GM21360 (cell line): ENCODE data around the gene NBR1.
"Not testable (repeated sequence)": the region's sequence is repeated elsewhere in the genome, so short reads cannot be mapped to it uniquely, and the experiment has no call there.

Experiments
- ATAC-seq: cut with Tn5 transposase; IDR thresholded peaks from one replicate; pipeline ENCODE4 v1.9.1; 2021; ENCODE audit warnings: mild to moderate bottlenecking, moderate library complexity; ENCODE audit not compliant: unreplicated experiment

NBR1 gene

DNA sequence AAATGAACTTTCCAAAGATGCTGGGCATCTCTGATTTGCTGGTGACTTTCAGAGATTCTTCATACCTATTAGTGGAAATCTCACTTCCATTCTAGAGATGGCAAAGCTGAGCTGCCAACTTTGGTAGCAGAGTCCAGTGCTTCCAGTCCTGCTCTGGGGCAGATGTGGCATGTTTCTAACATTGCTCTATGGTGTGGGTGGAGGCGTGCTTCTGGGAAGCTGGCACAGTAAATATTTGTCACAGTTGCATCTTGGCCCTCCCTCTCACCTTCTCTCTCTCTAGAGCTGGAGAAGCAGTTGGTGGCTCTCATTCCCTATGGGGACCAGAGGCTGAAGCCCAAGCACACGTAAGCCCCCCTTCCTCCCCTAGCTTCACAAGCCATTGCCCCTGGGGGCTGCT is 42.5 kb downstream of the NBR1 start:
- ATAC-seq, result no peak

DNA sequence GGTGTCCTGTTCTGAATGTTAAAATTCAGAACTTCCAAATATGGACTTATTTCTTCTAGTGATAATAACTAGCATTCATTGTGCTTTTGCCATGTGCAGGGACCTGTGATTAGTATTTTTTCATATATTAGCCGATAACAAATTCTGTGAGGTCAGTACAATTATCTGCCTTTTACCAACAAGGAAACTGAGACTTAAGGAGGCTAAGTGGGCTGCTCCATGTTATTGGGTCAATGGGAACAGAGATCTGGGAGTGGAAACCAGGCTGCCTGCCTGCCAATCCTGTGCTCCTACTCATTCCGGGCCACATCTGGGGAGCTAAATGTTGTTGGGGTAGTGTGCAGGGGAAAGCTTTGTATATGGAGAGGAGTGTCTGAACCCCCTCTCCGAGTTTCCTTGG is 44.3 kb downstream of the NBR1 start:
- no peak for ATAC-seq

- no peak for ATAC-seq
Measured at GRCh38 chr17:43216369-43216761, 45.4 kb downstream of the NBR1 start.

DNA sequence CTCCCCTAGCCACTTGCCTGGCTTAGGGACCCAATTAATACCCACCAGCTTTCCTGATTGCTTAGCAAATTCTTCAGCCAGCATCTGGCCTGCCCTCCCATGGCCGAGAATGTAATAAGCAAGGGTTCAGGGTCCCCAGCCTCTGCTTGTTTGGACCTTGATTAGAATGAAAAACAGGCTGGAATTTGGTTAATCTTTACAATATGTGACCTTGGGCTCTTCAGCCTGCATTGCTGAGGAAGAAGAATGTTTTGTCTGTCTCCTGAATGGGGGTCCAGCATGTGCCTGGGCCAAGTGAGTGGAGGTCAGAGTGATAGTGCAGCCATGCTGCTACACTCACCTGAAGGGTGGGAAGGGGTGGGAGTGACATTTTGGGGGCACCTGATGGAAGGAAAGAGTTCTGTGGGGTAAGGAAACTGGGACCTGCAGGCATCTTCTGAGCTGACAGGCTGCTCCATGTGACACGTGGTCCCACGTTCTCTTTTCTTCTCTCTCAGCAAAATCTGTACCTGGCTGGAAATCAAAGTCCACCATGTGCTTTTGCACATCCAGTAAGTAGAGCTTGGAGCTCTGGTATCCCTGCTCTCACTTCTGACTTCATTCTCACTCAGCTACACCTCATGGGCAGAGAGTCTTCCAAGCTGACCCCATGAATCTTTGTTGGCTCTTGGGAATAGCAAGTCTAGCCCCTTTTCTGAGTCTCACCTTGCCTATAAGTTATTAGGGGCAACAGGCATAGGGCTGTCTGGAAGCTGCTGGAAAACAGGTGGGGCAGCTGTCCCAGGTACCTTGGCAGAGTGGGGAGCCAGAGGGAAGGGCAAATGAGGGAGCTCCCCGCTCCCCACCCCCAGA is 46.0 kb downstream of the NBR1 start:
- ATAC-seq, result no peak

DNA sequence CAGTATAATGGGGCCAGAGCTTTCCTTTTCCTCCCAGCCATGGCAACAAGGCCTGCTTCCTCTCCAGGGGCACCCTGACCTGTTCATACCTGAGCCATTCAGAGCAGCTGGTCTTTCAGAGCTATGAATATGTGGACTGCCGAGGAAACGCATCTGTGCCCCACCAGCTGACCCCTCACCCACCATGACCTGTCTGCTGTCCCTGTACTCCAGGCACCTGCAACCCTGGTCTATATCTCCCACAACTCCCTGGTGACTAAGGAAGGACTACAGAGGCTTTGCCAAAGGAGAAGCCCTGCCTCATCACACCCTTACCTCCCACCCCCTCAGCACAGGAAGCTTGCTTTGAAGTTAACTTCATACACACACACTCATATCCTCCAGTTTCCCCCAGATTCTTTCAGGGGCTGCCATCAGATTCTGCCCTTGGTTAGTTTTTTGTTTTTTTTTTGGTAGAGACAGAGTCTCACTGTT is 46.6 kb downstream of the NBR1 start:
- ATAC-seq, result no peak

- ATAC-seq, result no peak
Measured at GRCh38 chr17:43219001-43219400, 48.0 kb downstream of the NBR1 start.

DNA sequence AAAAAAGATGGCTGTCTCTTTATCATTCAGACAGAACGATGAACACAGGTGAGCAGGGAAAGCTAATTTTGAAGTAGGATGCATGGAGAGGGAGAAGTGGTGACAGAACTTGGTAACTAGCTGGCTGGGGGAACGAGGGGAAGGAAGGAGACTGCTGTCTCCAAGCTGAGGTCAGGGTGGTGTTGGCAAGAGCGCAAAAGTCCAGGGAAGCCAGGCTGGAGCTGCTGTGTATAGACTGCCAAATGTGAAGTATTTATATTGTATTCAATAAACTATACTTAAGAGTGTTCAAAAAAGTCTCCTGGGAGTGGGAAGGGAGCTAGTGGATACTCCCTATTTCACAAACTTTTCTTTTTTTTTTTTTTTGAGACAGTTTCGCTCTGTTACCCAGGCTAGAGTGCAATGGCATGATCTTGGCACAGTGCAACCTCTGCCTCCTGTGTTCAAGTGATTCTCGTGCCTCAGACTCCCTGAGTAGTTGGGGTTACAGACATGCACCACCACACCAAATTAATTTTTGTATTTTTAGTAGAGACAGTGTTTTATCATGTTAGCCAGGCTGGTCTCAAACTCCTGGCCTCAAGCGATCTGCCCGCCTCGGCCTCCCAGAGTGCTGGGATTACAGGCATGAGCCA is 48.8 kb downstream of the NBR1 start:
- ATAC-seq, result no peak

- no peak for ATAC-seq
Measured at GRCh38 chr17:43220511-43221125, 49.6 kb downstream of the NBR1 start.

DNA sequence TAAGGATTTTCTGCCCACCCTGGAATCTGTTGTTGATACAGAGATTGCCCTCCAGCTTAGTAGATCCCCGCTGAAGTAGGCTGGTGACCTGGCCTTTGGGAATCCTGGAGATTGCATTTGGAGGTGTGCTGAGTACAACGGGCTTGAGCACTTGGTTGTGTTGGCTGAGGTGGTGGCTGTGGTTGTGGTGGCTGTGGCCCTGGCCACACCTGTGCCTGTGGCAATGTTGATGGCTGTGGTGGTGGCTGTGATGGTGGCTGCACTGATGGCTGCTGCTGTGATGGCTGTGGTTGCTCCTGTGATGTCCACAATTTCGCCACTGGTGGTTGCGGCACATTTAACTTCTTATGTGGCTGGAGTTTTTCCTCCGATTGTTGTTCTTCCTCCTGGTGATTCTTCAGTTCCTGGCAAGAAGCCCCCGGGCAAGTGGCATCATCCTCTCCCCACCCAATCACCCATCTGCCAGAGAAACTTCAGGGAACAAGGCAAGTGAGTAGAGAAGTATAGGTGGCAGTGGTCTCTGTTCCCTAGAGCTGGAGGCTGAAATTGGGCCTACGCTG is 53.2 kb downstream of the NBR1 start:
- no peak for ATAC-seq

- no peak for ATAC-seq
Measured at GRCh38 chr17:43226393-43226792, 55.4 kb downstream of the NBR1 start.

DNA sequence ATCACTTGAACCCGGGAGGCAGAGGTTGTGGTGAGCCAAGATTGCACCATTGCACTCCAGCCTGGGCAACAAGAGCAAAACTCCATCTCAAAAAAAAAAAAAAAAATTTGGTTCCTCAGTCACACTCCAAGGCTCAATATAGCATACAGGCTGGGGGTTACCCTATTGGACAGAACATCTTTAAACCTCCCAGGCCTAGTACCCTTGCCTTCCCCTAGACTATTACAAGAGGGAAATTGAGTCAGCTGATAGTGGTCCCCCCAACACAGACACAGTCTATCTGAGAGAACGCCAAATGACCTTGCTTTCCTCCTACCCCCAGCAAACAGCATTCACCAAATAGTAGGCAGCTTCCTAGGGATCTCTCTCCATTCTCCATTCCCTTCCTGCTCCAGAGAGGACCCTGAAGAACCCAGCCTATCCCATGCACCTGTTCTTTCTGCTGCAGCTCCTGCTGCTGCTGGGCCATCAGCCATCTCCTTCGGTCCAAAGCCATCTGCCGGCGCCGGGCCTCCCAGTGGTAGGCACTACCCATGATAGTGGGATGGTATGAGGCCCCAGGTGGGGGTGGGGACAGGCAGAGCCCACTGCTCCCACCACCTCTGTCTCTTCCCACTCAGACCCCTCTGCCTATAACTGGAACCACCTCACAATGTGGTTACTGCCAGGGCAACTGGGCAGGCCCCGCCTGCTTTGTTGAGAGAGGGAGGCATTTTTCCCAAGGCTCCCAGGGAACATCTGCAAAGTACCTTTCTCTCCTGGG is 57.2 kb downstream of the NBR1 start, which contains the start of gene CCDC200:
TSS of gene CCDC200 (minus strand) at position 604 of the 763 bp plus-strand sequence. CDS start at position 535, 69 bp downstream.
- ATAC-seq, result not testable (repeated sequence)

DNA sequence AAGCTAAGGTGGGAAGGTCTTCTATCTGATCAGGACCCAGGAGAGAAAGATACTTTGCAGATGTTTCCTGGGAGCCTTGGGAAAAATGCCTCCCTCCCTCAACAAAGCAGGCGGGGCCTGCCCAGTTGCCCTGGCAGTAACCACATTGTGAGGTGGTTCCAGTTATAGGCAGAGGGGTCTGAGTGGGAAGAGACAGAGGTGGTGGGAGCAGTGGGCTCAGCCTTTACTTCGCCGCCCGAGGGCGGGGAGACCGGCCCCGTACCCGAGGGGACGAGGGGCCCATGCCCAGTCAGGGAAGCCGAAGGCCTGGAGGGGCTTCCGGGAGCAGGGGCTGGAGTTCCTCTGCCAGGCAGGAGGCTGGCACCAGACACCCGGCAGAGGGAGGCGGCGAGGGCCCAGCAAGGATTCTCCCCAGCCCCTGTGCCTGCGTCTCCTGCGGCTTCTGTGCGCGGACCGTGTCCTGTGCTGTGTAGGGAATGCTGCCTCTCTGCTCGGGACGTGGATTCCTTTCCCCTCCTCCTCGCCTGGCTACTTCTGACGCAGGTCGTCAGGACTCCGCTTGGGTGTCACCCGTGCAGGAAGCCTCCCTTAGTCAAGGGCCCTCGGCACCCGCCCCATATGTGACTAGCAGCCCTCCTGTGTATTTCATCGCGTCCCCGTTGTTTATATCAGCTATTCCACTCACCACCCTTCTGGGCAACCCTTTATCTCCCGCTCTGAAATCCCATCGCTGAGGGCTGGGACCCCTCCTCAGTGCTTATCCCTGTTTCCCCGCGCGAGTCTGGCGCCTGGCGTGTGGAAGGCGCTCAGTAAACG is 60.4 kb downstream of the NBR1 start:
- ATAC-seq, result not testable (repeated sequence)

DNA sequence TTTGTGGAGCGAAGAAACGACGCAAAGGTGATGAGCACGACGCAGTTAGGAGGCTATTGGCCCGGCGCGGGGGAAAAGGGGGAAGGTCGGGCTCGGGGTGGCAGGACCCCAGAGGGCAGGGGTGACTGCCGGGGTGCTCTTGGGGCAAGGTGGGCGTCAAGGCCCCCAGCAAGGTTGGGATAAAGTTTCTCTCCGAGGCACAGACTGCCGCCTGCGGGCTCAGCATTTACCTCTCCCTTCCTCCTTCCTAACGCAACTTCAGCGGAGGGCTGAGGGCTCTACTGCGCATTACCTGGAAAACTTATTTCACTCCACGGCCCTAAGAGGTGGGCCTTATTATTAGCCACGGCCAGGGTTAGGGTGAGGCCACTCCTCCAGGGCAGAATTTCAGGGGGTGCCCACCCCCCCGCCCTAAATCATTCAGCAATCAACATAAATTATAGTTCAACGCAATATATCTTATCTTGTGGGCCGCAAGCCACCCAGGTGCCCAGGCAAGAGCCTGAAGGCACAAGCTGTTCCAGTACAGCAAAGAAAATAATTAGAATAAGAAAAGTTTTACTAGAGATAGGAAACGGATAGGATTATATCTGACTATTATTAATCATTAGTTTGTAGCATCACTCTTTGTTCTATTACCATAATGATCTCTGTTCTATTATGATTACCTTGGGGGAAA is 61.1 kb downstream of the NBR1 start:
- ATAC-seq, result not testable (repeated sequence)

DNA sequence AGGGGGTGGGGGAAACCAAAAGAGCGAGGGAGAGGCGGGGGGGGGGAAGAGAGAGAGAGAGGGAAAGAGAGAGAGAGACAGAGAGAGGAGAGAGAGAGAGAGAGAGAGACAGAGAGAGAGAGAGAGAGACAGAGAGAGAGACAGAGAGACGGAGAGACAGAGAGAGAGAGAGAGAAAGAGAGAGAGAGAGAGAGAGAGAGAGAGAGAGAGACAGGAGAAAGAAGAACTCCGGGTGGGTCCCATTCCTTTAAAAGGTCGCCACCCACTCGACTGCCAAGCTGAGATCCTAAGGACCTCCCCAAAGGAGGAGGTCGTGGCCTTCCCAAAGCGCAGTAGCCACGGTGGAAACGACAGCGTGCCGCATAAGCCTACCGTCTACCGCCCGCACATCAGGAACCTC is 62.2 kb downstream of the NBR1 start:
- not testable (repeated sequence) for ATAC-seq

DNA sequence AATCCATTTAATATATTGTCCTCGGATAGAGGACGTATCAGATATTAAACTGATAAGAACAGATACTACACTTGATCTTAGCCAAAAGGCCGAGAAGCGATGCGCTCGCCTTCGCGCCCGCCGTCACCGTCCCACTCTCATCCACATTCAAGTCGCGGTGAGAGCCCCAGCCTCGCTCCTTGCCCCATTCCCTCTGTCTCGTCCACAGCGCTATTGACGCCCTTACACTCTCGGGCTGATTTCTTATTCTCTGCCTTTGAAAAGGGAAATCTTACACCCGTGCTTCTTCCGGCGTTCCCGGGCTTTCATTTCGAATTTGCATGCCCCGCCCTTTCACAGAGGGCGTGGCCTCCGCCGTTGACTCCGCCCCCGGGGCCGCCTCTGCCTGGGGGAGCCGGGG is 62.9 kb downstream of the NBR1 start, which contains the start of gene RNU2-1:
TSS of gene RNU2-1 (minus strand) at position 101 of the 400 bp plus-strand sequence.
- ATAC-seq, result not testable (repeated sequence)

- not testable (repeated sequence) for ATAC-seq
Measured at GRCh38 chr17:43239597-43239996, 68.6 kb downstream of the NBR1 start.

DNA sequence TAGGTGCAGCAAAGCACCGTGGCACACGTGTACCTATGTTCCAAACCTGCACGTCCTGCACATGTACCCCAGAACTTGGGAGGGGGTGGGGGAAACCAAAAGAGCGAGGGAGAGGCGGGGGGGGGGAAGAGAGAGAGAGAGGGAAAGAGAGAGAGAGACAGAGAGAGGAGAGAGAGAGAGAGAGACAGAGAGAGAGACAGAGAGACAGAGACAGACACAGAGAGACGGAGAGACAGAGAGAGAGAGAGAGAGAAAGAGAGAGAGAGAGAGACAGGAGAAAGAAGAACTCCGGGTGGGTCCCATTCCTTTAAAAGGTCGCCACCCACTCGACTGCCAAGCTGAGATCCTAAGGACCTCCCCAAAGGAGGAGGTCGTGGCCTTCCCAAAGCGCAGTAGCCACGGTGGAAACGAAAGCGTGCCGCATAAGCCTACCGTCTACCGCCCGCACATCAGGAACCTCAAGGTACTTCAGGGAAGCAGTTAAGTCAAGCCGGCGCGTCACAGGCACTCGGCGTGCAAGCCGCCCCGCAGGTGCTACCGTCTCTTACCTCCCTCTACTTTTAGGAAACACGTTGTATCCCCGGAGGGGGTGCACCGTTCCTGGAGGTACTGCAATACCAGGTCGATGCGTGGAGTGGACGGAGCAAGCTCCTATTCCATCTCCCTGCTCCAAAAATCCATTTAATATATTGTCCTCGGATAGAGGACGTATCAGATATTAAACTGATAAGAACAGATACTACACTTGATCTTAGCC is 69.8 kb downstream of the NBR1 start:
- ATAC-seq, result not testable (repeated sequence)

DNA sequence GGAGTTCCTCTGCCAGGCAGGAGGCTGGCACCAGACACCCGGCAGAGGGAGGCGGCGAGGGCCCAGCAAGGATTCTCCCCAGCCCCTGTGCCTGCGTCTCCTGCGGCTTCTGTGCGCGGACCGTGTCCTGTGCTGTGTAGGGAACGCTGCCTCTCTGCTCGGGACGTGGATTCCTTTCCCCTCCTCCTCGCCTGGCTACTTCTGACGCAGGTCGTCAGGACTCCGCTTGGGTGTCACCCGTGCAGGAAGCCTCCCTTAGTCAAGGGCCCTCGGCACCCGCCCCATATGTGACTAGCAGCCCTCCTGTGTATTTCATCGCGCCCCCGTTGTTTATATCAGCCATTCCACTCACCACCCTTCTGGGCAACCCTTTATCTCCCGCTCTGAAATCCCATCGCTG is 75.4 kb downstream of the NBR1 start:
- ATAC-seq, result not testable (repeated sequence)
